ENCODE data around the gene CORO7.

The CORO7 gene

DNA sequence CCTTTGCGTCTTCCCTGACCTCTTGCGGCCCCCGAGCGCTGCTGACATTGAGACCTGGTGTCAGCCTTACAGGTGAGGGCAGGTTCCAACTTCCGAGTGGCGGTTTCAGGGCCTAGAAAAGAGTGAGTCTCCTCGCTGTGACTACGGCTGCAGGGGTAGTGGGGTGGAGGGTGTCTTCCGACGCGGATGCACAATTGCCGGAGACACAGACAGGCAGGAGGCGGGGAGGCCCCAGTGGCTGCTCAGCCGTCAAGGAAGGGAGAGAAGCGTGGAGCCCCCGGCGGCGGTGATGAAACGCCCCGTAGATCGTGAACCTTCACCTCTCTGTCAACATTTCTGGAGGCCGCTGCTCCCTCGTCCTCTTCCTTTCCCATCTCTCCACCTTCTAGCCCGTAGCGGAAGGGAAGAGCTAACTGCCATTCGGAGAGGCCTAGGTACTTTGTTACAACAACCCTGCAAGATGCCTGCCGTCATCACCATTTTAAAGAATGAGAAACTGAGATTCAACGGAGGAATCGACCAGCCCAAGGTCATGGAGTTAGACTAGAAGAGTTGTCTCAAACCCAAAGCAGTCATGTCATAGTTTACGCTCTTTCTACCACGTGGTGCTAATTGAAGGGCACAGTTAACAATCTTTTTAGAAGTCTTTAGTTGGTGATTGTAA is 9.8 kb upstream of the CORO7 start:
- H3K27ac ChIP-seq: peak overlapping the region; percentile 94
- TF ChIP-seq, protein P1, sequence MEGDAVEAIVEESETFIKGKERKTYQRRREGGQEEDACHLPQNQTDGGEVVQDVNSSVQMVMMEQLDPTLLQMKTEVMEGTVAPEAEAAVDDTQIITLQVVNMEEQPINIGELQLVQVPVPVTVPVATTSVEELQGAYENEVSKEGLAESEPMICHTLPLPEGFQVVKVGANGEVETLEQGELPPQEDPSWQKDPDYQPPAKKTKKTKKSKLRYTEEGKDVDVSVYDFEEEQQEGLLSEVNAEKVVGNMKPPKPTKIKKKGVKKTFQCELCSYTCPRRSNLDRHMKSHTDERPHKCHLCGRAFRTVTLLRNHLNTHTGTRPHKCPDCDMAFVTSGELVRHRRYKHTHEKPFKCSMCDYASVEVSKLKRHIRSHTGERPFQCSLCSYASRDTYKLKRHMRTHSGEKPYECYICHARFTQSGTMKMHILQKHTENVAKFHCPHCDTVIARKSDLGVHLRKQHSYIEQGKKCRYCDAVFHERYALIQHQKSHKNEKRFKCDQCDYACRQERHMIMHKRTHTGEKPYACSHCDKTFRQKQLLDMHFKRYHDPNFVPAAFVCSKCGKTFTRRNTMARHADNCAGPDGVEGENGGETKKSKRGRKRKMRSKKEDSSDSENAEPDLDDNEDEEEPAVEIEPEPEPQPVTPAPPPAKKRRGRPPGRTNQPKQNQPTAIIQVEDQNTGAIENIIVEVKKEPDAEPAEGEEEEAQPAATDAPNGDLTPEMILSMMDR (conservative IDR thresholded peaks at IDR 0.05): no peak
- TF ChIP-seq ZFX (IDR thresholded peaks at IDR 0.05): peak; percentile 82; the same call in 1 of the 2 replicates

DNA sequence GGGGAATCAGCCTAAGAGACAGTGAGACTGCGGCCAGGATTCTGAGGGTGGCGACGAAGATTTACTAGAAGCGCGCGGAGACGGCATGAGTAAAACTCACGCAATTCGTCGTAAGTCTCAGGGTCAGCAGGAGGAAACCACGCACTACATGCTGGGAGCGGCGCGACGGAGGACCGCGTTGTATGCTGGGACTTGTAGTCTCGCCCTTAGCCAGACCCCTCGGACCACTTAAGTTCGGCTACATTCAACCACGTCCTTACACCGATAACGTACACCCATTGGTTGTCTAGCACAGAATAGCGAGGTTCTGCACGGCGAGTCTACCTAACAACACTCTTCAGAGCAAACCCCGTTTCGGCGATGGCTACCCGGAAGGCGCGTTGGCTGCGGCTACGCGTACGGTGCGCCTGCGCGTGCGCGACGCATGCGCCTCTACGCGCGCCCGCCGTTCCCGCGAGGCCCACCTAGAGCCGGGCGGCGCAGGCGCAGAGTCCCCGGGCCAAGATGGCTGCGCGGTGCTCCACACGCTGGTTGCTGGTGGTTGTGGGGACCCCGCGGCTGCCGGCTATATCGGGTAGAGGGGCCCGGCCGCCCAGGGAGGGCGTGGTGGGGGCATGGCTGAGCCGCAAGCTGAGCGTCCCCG is 9.1 kb upstream of the CORO7 start, which contains the start of gene DNAJA3:
Gene DNAJA3, plus strand, starts transcription at position 491 of the 643 bp plus-strand sequence. Its CDS starts 14 bp downstream, at position 505.
- no peak for TF ChIP-seq ZFX (IDR thresholded peaks at IDR 0.05)
- TF ChIP-seq, protein P1 (conservative IDR thresholded peaks at IDR 0.05): no peak
- H3K27ac ChIP-seq: peak within 1 kb of the TSS; percentile 94

DNA sequence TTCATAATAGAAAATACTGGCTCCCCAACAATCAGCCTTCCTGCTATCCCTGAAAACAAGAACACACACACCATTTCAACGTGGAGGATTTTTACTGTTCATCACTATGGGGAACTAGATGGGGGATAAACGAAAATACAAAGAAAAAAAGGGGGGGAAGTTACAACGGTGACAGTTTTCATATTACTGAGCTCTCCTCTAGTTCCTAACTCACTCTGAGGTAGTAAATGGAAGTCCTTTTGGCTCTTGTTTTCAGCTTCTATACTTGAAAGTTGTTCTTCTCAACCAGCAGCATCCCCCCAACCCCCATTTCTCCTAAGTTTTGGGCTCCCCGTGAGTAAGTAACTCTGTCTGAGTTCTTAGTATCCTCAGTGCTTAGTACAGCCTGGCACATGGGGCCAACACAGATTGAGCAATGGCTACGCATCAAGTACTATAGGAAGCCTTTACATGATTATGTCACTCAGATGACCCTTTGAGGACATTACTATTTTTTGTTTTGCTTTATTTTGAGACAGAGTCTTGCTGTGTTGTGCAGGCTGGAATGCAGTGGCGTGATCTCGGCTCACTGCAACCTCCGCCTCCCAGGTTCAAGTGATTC is 4.2 kb upstream of the CORO7 start:
- TF ChIP-seq ZFX (IDR thresholded peaks at IDR 0.05): no peak
- TF ChIP-seq, protein P1 (conservative IDR thresholded peaks at IDR 0.05): no peak
- no peak overlapping the region for H3K27ac ChIP-seq

DNA sequence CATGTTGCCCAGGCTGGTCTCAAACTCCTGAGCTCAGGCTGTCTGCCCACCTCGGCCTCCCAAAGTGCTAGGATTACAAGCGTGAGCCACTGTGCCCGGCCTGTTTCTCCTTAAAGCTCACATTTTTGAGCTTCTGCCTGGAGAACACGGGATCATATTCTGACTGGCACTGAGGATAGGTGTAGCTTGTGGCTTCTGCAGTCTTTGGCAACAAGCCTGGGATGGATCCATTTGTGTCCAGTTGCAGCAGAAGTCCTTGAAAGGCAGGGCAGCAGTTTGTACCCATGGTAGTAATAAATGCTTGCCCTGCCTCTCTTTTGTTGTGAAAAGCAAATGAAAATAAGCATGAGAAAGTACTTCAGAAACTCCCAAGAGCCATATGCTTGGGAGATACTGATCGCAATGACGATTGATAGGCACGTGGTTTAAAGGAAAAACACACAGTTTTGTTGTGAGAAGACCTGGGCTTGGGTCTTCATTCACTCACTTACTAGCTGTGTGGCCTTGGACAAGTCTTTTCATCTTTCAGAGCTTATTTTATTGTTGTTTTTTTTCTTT is 3.1 kb upstream of the CORO7 start:
- TF ChIP-seq, protein P1 (conservative IDR thresholded peaks at IDR 0.05): no peak
- no peak for TF ChIP-seq ZFX (IDR thresholded peaks at IDR 0.05)
- no peak overlapping the region for H3K27ac ChIP-seq

DNA sequence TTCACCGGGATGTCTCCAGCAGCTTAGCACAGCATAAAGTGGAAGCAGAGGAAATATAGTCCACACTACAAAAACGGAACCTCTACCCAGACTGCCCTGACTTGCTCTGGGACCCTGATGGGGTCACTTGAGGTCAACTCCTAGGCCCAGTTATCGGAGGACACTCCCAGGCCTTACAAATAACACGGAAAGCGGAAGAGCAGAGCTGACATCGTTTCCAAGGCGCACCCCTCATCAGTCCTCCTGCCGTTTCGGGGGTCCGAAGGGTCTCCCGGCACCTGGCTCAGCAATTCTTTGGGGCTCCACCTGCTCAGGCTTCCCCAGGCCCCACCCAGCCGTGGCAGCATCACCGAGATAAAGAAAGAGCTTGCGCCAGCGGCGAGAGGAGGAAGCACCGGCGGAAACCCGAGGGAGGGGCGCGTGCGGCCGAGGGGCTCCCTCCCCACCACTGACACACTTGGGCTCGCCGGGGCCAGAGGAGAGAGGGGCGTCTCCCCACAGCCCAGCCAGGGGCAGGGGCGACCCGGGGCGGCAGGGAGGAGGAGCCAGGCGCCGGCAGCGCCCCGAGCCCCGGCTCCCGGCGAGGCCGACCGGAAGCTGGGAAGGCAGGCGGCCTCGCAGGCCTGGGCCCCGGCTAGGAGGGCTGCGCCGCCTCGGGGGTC is 727 bp downstream of the CORO7 start:
- TF ChIP-seq, protein P1 (conservative IDR thresholded peaks at IDR 0.05): no peak
- peak; percentile 55; the same call in 1 of the 2 replicates for TF ChIP-seq ZFX (IDR thresholded peaks at IDR 0.05)
- peak overlapping the region; percentile 85 for H3K27ac ChIP-seq

DNA sequence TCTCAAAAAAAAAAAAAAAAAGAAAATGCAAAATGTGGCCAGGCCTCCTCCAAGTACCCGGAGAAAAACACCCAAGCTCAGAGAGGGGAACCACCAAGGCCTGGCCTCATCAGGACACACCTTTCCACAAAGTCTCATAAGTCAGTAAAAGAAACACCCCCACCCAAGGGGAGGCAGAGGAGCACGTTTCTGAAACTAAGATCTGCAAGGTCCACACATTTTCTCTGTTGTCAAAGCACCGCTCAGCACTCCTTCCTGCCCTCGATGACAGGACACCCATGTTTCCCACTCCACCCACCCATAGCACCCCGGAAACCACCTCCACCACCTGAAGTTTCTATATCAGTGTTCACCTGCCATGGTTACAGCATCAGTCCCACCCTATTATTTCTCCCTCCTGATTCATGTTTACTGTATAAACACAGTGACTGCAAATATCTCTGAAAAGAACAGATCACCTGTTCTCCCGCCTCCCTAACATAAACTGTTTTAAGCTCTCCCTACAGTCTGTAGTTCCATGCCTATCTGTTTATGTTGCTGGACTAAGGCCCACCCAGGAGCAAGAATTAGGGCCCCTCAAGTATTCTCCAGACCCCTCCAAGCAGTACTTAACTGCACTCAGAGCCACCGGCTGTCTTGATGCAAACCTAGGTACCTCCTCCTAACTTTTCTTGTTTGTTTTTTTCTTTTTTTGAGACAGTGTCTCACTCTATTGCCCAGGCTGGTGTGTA is 2.0 kb downstream of the CORO7 start:
- no peak overlapping the region for H3K27ac ChIP-seq
- TF ChIP-seq, protein P1 (conservative IDR thresholded peaks at IDR 0.05): no peak
- TF ChIP-seq ZFX (IDR thresholded peaks at IDR 0.05): no peak
